ENCODE measurements around the gene RBFA. TPM values are rescaled to one million over a fixed set of nuclear protein-coding genes. Genes with fewer than 3 reads are reported as not detected.

RBFA gene
- total and polyA plus RNA-seq, 2 of the 13 experiments (the other 11 are each of a cell fraction or from before 2014, with no cell fraction given) = 29.7 to 42.4 TPM

GRCh38 chr18:79988451-79989194 lies 45.6 kb upstream of the RBFA start, which contains the start of gene TXNL4A (continued):
- TF ChIP-seq ZNF749 (CRISPR knock-in tag; IDR thresholded peaks at IDR 0.05; ENCODE audit: borderline replicate concordance) (peak; percentile 79; the same call in 1 of the 2 replicates), LBX2 (CRISPR knock-in tag; IDR thresholded peaks at IDR 0.05; ENCODE audit: borderline replicate concordance) (no peak), FUBP1 (CRISPR knock-in tag; IDR thresholded peaks at IDR 0.05; ENCODE audit: borderline replicate concordance) (no peak), ZSCAN9 (CRISPR knock-in tag; IDR thresholded peaks at IDR 0.05; ENCODE audit: borderline replicate concordance) (no peak), MEIS1 (CRISPR knock-in tag; IDR thresholded peaks at IDR 0.05; ENCODE audit: borderline replicate concordance) (0 out of 2 replicates have a peak, but pooled peaks have one; percentile 51), POLR2AphosphoS2 (IDR thresholded peaks at IDR 0.05; ENCODE audit: low read depth, low read length) (0 out of 2 replicates have a peak, but pooled peaks have one; percentile 58), ATAD3A (CRISPR knock-in tag; IDR thresholded peaks at IDR 0.05) (no peak), MIER2 (CRISPR knock-in tag; IDR thresholded peaks at IDR 0.05) (no peak), DRAP1 (CRISPR knock-in tag; IDR thresholded peaks at IDR 0.05) (peak; percentile 76), ZBTB7A (CRISPR knock-in tag; IDR thresholded peaks at IDR 0.05) (no peak), ISX (CRISPR knock-in tag; conservative IDR thresholded peaks at IDR 0.05) (no peak), ZNF10 (CRISPR knock-in tag; IDR thresholded peaks at IDR 0.05; ENCODE audit: borderline replicate concordance, low read depth) (no peak; the same call in 1 of the 2 replicates), ZNF770 (CRISPR knock-in tag; IDR thresholded peaks at IDR 0.05) (0 out of 2 replicates have a peak, but pooled peaks have one; percentile 6), KIAA2018 (CRISPR knock-in tag; IDR thresholded peaks at IDR 0.05; ENCODE audit: borderline replicate concordance) (peak; percentile 53; the same call in 1 of the 2 replicates)

Data from HepG2 (cell line).